ENCODE results near the gene SCGN.

The SCGN gene

DNA sequence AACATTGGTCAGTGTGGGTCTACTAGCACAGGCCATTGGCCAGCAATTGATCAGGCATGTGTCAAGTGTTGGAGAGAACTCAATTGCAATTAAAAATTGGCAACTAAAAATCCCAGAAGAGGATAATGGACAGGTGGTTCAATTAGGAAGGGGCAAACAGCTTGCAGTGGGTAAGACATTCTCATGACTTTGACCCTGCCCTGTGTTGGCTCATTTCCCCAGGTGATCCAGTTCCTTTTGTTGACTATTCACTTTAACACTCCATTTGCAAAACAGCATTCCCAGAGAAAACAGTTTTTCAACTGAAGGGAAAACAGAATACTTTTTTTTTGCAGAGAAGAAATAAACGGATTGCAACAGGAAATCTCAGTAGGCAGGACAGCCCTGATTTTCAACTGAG lies 28.9 kb upstream of the SCGN start:
- TF ChIP-seq CTCF (IDR thresholded peaks at IDR 0.05; ENCODE audit: insufficient read depth, low read length, poor library complexity, severe bottlenecking): no peak

DNA sequence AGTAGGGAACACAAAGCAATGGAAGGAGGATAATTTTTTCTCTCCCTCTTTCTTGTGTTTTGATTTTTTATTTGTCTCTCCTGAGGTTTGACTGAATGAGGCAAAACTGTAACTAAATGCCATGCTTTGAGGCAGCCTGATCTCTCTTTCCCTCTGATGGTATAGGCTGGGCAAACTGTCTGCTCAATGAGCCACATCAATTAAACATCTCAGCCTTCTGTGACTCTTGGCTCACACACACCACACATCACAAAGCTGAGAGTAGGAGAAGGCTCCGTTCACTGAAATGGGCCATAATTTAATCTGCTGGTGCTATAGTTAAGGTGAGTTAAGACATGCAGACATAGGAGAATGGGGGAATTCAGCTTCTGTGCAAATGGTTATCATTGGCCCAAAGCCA lies 28.1 kb upstream of the SCGN start:
- DNase-seq (ENCODE audit: extremely low read depth, insufficient read length): no peak
- no peaks in the 10 kb centered on the region for H3K27me3 ChIP-seq (replicated peaks; ENCODE audit: control insufficient read depth, insufficient read depth, low read length)
- no peak for TF ChIP-seq CTCF (IDR thresholded peaks at IDR 0.05; ENCODE audit: insufficient read depth, low read length, poor library complexity, severe bottlenecking)
- H3K4me3 ChIP-seq (replicated peaks; ENCODE audit: low read depth, low read length): no peak overlapping the region
- H3K36me3 ChIP-seq (ENCODE audit: control insufficient read depth, insufficient read depth, low read length): no peaks in the 10 kb centered on the region

More for the DNA sequence above, 28.9 kb upstream of the SCGN start:
- no peak overlapping the region for H3K4me3 ChIP-seq (replicated peaks; ENCODE audit: low read depth, low read length)
- H3K27me3 ChIP-seq (replicated peaks; ENCODE audit: control insufficient read depth, insufficient read depth, low read length): no peaks in the 10 kb centered on the region
- no peaks in the 10 kb centered on the region for H3K36me3 ChIP-seq (ENCODE audit: control insufficient read depth, insufficient read depth, low read length)
- DNase-seq (ENCODE audit: extremely low read depth, insufficient read length): no peak

GRCh38 chr6:25627001-25627400 lies 25.0 kb upstream of the SCGN start:
- Histone ChIP-seq H3K36me3 (ENCODE audit: control insufficient read depth, insufficient read depth, low read length) (no peaks in the 10 kb centered on the region), H3K27me3 (replicated peaks; ENCODE audit: control insufficient read depth, insufficient read depth, low read length) (no peaks in the 10 kb centered on the region), H3K4me3 (replicated peaks; ENCODE audit: low read depth, low read length) (no peak overlapping the region)
- no peak for TF ChIP-seq CTCF (IDR thresholded peaks at IDR 0.05; ENCODE audit: insufficient read depth, low read length, poor library complexity, severe bottlenecking)
- no peak for DNase-seq (ENCODE audit: extremely low read depth, insufficient read length)

DNA sequence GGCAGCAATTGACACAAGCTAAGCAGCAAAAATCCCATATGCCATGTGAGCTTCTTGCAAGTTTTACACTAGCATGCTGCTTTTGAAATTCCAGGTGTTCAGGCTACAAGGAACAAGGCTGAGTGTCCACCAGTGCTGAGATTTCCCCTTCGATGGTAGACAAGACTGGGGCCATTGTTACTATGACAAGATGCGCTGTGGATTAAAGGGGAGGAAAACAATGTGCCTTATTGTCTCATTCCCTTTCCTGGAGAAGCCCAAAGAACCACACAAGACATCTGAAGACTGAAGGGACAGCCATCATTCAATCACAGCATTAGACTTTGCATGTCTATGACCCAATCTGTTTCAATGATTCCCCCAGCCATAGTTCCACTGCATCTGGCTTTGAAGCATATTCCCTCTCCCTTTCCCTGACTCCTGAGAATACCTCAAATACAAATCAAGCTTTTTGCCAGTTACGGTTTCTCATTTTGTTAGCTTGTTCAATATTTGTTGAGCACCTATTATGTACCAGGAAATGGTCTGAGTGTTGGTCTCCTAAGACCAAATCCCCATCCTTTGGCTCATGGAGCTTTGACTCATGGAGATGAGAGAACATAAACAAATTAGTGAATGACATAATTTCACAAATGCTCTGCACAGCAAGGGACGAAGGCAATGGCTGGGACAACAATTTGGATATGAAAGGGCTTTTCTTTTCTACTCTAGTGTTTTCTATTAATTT lies 23.4 kb upstream of the SCGN start:
- Histone ChIP-seq H3K4me3 (replicated peaks; ENCODE audit: low read depth, low read length) (no peak overlapping the region), H3K27me3 (replicated peaks; ENCODE audit: control insufficient read depth, insufficient read depth, low read length) (no peaks in the 10 kb centered on the region), H3K36me3 (ENCODE audit: control insufficient read depth, insufficient read depth, low read length) (no peaks in the 10 kb centered on the region)
- no peak for TF ChIP-seq CTCF (IDR thresholded peaks at IDR 0.05; ENCODE audit: insufficient read depth, low read length, poor library complexity, severe bottlenecking)
- no peak for DNase-seq (ENCODE audit: extremely low read depth, insufficient read length)

DNA sequence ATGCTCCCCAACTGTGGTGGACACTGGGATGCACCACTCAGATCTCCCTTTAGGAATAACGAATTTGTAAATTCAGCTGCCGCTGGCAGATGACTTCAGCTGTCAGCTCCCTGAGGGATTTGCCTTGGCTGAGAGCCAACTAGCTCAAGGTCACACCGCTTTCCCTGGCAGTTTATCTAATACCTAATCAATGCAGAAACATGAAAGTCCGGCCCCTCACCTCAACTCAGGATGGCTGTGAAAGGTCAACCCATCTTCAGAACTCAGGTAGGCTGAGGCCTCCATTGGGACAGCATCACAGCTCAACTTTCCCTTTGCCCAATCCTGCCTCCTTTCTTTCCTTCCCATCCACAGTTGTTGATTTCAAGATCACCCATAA lies 22.8 kb upstream of the SCGN start:
- TF ChIP-seq CTCF (IDR thresholded peaks at IDR 0.05; ENCODE audit: insufficient read depth, low read length, poor library complexity, severe bottlenecking): no peak
- Histone ChIP-seq H3K36me3 (ENCODE audit: control insufficient read depth, insufficient read depth, low read length) (no peaks in the 10 kb centered on the region), H3K4me3 (replicated peaks; ENCODE audit: low read depth, low read length) (no peak overlapping the region), H3K27me3 (replicated peaks; ENCODE audit: control insufficient read depth, insufficient read depth, low read length) (no peaks in the 10 kb centered on the region)
- DNase-seq (ENCODE audit: extremely low read depth, insufficient read length): no peak

Measured in GM06990 (cell line).